Large intestine (tissue), 3 donors: ENCODE results near the gene TRIM41. TPM values are rescaled to one million over a fixed set of nuclear protein-coding genes. Genes with fewer than 3 reads are reported as not detected.

ENCODE experiments used
- DNase-seq, 2 donors: peaks; one replicate each; pipeline versions ENCODE4 v3.0.0 to v3.0.0-alpha.2; 2013
- H3K27ac ChIP-seq: one replicate; pipeline ENCODE4 v1.5.1; 2013; ENCODE audit warnings: low read length
- H3K27me3 ChIP-seq: 2 replicates; pipeline ENCODE4 v1.6.1; 2013; ENCODE audit warnings: low read length; ENCODE audit not compliant: control insufficient read depth, insufficient read depth
- H3K36me3 ChIP-seq: 2 replicates; pipeline ENCODE4 v1.6.1; 2013; ENCODE audit warnings: low read length; ENCODE audit not compliant: control insufficient read depth, insufficient read depth
- H3K4me1 ChIP-seq: one replicate; pipeline ENCODE4 v1.6.1; 2013; ENCODE audit warnings: low read length; ENCODE audit not compliant: control insufficient read depth, insufficient read depth
- H3K4me3 ChIP-seq: one replicate; pipeline ENCODE4 v1.5.1; 2013; ENCODE audit warnings: low read length
- H3K9me3 ChIP-seq: one replicate; pipeline ENCODE4 v1.6.1; 2013; ENCODE audit warnings: mild to moderate bottlenecking, low read depth, low read length, moderate library complexity; ENCODE audit not compliant: control insufficient read depth
- WGBS: methylation state at CpG from one replicate; pipeline ENCODE4 v1.1.5; 2013; ENCODE audit warnings: low lambda C conversion rate; ENCODE audit not compliant: insufficient coverage; 5-methylcytosine and 5-hydroxymethylcytosine counted together
- polyA plus RNA-seq: library from polyadenylated mRNA; unstranded; fragments of 120-200 nt; gene quantifications from one replicate; pipeline ENCODE4 v1.2.1, GENCODE V29; 2013

Gene TRIM41
- polyA plus RNA-seq, 1 donor = 22.4 TPM

DNA sequence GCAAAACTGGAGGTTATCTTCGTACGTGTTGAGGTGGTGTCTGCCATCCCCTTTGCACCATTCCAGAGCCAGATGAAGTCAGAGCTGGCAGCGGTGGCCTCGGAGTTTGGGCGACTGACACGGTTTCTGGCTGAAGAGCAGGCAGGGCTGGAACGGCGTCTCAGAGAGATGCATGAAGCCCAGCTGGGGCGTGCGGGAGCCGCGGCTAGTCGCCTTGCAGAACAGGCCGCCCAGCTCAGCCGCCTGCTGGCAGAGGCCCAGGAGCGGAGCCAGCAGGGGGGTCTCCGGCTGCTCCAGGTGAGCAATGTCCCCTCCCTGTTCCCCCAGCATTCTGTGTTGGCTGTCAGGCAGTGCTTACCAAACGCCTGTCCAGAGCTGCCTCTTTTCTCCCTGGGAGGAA is 9.5 kb downstream of the TRIM41 start:
- H3K27ac ChIP-seq = no peak overlapping the region
- no peaks in the 10 kb centered on the region for H3K27me3 ChIP-seq
- no peaks in the 10 kb centered on the region for H3K4me1 ChIP-seq
- peaks cover 69% of the 10 kb centered on the region for H3K36me3 ChIP-seq
- DNase-seq = no peak
- H3K9me3 ChIP-seq = no peaks in the 10 kb centered on the region
- no CpG with 5 or more reads among the region's 18 CpGs for WGBS
- H3K4me3 ChIP-seq = no peak overlapping the region

DNA sequence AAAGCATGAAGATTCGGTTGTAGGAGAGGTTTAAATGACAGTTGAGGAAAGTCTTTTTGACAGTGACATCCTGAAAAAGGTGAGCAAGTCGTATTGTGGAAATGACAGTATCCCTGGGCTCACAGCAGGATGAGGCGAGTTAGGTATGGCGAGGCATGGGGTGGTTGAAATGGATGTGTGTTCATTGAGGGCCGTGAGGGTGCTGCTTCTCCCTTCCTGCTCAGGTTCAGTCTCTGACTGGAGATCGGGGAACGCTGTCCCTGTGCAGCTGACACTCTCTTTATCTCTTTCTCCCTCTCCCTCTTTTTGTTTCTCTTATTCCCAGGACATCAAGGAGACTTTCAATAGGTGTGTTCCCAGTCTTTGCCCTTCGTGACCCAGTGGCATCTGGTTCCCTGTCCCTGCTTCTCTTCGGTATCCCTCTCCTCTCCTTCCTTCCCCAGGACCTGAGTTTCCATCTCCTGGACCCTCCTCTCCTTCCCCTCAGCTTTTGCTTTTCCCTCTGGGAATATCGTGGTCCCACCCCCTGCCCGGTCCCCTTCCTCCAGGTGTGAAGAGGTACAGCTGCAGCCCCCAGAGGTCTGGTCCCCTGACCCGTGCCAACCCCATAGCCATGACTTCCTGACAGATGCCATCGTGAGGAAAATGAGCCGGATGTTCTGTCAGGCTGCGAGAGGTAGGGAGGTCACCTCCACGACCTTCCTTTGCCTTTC is 10.2 kb downstream of the TRIM41 start:
- Histone ChIP-seq H3K4me1 (no peaks in the 10 kb centered on the region), H3K36me3 (peaks cover 75% of the 10 kb centered on the region), H3K9me3 (no peaks in the 10 kb centered on the region), H3K27ac (no peak overlapping the region), H3K4me3 (no peak overlapping the region), H3K27me3 (no peaks in the 10 kb centered on the region)
- WGBS = 90% methylated on average over 4 of the region's 16 CpGs
- no peak for DNase-seq

DNA sequence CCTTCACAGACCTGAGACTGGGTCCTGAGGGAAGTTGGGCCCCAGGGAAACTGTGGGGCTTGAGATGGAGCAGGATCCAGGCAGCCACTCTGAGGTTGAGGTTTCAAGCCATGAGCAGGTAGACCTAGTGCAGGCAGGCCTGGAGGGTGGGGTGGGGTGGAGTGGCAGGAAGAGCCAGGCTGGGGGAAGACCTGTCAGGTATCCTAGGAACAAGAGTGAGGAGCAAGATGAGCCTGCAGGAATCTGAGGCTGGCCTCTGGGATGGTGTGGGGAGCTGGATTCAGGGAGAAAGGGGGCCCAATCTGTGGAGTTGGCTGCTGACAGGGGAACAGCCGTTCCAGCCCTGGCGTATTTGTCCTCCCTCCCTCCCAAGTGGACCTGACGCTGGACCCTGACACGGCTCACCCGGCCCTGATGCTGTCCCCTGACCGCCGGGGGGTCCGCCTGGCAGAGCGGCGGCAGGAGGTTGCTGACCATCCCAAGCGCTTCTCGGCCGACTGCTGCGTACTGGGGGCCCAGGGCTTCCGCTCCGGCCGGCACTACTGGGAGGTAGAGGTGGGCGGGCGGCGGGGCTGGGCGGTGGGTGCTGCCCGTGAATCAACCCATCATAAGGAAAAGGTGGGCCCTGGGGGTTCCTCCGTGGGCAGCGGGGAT is 10.8 kb downstream of the TRIM41 start:
- no peaks in the 10 kb centered on the region for H3K27me3 ChIP-seq
- no peak overlapping the region for H3K4me3 ChIP-seq
- no peaks in the 10 kb centered on the region for H3K9me3 ChIP-seq
- WGBS = no CpG with 5 or more reads among the region's 24 CpGs
- H3K36me3 ChIP-seq = peaks cover 81% of the 10 kb centered on the region
- DNase-seq = no peak
- H3K4me1 ChIP-seq = no peaks in the 10 kb centered on the region
- no peak overlapping the region for H3K27ac ChIP-seq

DNA sequence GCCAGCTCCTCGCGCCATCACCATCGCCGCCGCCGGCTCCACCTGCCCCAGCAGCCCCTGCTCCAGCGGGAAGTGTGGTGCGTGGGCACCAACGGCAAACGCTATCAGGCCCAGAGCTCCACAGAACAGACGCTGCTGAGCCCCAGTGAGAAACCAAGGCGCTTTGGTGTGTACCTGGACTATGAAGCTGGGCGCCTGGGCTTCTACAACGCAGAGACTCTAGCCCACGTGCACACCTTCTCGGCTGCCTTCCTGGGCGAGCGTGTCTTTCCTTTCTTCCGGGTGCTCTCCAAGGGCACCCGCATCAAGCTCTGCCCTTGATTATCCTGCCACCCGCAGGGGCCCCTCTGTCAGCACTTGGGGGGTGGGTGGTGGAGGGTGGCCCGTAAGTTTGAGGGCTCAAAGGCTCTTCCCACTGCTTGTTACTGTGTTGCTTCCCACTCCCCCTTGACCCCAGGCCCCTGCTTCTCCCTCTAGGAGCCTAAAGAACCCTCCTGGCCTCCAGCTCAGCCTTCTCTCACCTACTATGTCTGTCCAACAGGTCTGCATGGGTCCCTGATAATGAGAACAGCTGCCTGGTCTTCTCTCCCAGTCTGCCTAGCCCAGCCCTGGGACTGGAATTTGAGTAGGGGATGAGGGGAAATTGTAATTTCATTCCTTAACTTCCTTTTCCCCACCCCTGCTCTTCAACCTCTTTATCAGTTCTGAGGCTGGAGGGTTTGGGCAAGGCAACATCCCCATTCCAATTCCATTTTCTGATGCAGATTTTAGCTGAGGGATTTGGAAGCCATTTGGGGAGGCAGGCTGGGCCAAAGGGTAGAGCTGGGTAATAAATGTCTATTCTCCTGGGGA is 11.6 kb downstream of the TRIM41 start:
- DNase-seq = no peak
- H3K4me3 ChIP-seq = no peak overlapping the region
- H3K27ac ChIP-seq = no peak overlapping the region
- no peaks in the 10 kb centered on the region for H3K27me3 ChIP-seq
- peaks cover 89% of the 10 kb centered on the region for H3K36me3 ChIP-seq
- WGBS = no CpG with 5 or more reads among the region's 22 CpGs
- no peaks in the 10 kb centered on the region for H3K9me3 ChIP-seq
- H3K4me1 ChIP-seq = no peaks in the 10 kb centered on the region

DNA sequence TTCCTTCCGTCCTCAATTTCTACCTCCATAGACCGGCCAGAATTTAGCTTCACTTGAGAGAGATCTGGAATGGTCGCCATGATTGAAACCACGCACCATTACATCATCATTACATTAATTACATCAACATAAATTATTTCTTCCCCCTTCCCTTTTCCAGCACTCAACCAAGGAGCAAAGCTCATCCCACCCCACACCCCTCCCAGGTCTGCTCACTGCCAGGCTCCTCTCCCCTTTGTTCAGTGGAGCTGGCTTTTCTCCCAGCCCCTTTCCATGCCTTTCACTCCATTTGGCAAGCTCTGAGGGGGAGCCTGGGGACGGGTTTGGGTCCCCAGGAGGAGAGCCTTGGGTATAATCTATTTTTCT is 12.2 kb downstream of the TRIM41 start:
- no peaks in the 10 kb centered on the region for H3K9me3 ChIP-seq
- WGBS = no CpG with 5 or more reads among the region's 5 CpGs
- H3K36me3 ChIP-seq = peaks cover 91% of the 10 kb centered on the region
- DNase-seq = no peak
- no peak overlapping the region for H3K27ac ChIP-seq
- H3K27me3 ChIP-seq = no peaks in the 10 kb centered on the region
- H3K4me1 ChIP-seq = no peaks in the 10 kb centered on the region
- H3K4me3 ChIP-seq = no peak overlapping the region

DNA sequence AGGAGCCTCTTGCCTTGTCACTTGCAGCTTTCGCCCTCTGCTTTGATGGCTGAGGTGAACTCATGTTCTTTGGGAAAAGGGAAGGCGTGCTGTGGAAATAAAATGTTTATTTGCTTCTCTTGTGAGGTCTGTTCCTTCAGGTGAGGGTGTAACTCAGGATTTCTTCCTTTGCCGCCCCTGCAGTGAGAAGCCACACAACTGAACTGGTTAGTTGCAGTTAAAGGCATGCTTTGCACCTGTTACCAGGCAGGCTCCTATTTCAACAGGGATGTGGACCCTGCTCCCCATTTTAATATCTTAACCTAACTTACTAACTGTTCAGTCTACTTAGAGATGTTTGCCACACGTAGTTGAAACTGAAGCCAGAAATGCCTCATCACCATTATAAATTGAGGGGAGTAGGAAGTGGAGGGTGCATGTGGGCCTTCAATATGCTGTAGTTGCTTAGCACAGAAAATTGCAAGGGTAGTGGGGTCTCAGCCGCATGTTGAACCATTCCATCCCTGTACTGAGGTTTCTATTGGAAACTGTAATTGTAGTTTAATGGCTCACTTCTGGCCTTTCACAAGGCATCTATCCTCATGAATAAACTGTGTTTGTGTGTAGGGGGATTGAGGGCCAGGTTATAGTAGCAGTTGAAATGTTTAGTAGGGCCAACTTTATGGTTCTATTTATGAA is 12.7 kb downstream of the TRIM41 start:
- H3K36me3 ChIP-seq = peaks cover 91% of the 10 kb centered on the region
- no peaks in the 10 kb centered on the region for H3K4me1 ChIP-seq
- H3K27ac ChIP-seq = no peak overlapping the region
- H3K27me3 ChIP-seq = no peaks in the 10 kb centered on the region
- no peaks in the 10 kb centered on the region for H3K9me3 ChIP-seq
- H3K4me3 ChIP-seq = no peak overlapping the region
- DNase-seq = no peak
- WGBS = 100% methylated on average over 1 of the region's 5 CpGs

DNA sequence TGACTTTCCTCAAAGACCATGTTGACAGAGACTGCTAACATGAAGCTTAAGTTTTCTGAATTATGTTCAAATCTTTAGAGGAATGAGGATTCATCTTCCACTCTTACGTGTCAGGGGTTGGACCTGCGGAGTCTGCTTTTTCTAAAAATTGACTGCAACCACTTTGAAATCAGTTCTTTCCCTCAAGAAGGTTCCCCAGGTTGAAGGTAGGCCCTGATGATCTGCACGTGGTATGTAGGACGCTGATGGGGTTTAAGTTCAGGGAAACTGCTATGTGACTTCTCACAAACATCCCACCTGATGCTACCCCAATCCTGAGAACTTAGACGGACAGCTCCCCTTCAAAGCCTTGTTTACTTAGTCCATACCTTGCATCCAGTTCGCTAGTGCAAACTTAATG is 13.4 kb downstream of the TRIM41 start:
- no peak overlapping the region for H3K27ac ChIP-seq
- H3K4me3 ChIP-seq = no peak overlapping the region
- H3K27me3 ChIP-seq = no peaks in the 10 kb centered on the region
- H3K9me3 ChIP-seq = no peaks in the 10 kb centered on the region
- WGBS = no CpG with 5 or more reads among the region's 6 CpGs
- H3K4me1 ChIP-seq = peaks cover 1% of the 10 kb centered on the region
- peaks cover 91% of the 10 kb centered on the region for H3K36me3 ChIP-seq
- DNase-seq = no peak

DNA sequence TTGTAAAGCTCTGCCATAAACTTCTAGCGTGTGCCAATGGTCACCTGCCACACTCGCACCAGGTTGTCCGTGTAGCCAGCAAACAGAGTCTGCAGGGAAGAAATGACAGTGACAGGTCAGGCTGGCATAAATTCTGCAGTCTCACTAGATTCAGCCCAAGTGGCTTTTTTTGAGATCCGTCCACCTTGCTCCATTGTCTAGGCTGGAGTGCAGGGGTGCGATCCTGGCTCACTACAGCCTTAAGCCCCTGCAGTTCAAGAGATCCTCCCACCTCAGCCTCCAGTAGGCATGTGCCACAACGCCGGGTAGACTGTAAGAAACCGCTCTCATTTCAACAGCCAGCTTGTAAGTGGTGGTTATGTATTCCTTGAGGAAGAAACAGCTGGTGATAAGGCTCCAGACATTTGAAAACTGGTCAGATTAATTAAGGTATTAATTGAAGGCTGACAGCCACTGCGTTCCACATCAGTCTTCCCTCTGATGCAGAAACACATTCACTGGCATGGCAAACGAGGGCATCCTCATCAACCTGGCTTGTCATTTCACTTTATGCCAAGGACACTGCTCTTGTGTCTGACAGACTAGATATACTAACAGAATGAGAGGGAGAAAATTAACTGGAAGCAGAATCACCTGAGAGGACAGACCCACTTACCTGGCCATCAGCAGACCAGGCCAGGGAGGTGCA is 14.0 kb downstream of the TRIM41 start:
- no peak for DNase-seq
- Histone ChIP-seq H3K27ac (no peak overlapping the region), H3K36me3 (peaks cover 93% of the 10 kb centered on the region), H3K9me3 (no peaks in the 10 kb centered on the region), H3K4me1 (peaks cover 8% of the 10 kb centered on the region), H3K27me3 (no peaks in the 10 kb centered on the region), H3K4me3 (no peak overlapping the region)
- WGBS = no CpG with 5 or more reads among the region's 10 CpGs

DNA sequence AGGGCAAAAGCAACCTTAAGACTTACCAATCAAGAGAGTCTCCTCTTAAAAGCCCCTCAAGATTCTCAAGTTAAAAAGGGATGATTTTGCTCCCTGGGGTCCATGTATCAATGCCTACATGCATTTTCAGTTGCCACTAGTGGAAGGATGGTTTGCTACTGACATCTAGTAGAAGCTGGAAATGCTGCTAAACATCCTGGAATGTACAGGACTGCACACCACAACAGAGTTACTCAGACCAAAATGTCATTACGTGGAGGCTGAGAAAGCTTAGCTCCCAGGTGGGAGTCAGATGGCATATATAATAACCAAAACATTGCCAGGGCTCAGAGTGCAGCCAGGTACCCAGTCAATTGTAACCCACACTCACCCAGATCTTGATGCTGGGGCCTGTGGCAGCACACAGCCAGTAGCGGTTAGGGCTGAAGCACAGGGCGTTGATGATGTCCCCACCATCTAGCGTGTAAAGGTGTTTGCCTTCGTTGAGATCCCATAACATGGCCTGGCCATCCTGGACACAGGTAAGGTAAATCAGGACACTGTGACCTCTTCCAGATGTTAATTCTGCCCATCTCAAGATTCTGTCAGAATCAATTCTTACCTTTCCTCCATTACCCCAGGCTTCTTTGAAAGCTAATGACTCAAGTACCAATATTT is 14.8 kb downstream of the TRIM41 start:
- no CpG with 5 or more reads among the region's 5 CpGs for WGBS

More for the DNA sequence above, 14.8 kb downstream of the TRIM41 start:
- H3K4me3 ChIP-seq = no peak overlapping the region
- peaks cover 10% of the 10 kb centered on the region for H3K4me1 ChIP-seq
- no peak overlapping the region for H3K27ac ChIP-seq
- H3K36me3 ChIP-seq = peaks cover 88% of the 10 kb centered on the region
- no peaks in the 10 kb centered on the region for H3K9me3 ChIP-seq
- no peaks in the 10 kb centered on the region for H3K27me3 ChIP-seq
- DNase-seq = no peak
